GM12875 (cell line): ENCODE data around the gene IGHMBP2.
"Not testable (repeated sequence)": the region's sequence is repeated elsewhere in the genome, so short reads cannot be mapped to it uniquely, and the experiment has no call there.

ENCODE experiments used
- H3K4me3 ChIP-seq: one replicate; pipeline ENCODE4 v1.5.1; 2011; ENCODE audit warnings: low read depth, low read length, control low read depth
- CTCF ChIP-seq: IDR thresholded peaks from 2 replicates; pipeline ENCODE4 v1.5.1; 2011; ENCODE audit warnings: low read depth, mild to moderate bottlenecking, control low read depth, inconsistent platforms, low read length, moderate library complexity, borderline replicate concordance; ENCODE audit not compliant: insufficient read depth

Gene IGHMBP2

DNA sequence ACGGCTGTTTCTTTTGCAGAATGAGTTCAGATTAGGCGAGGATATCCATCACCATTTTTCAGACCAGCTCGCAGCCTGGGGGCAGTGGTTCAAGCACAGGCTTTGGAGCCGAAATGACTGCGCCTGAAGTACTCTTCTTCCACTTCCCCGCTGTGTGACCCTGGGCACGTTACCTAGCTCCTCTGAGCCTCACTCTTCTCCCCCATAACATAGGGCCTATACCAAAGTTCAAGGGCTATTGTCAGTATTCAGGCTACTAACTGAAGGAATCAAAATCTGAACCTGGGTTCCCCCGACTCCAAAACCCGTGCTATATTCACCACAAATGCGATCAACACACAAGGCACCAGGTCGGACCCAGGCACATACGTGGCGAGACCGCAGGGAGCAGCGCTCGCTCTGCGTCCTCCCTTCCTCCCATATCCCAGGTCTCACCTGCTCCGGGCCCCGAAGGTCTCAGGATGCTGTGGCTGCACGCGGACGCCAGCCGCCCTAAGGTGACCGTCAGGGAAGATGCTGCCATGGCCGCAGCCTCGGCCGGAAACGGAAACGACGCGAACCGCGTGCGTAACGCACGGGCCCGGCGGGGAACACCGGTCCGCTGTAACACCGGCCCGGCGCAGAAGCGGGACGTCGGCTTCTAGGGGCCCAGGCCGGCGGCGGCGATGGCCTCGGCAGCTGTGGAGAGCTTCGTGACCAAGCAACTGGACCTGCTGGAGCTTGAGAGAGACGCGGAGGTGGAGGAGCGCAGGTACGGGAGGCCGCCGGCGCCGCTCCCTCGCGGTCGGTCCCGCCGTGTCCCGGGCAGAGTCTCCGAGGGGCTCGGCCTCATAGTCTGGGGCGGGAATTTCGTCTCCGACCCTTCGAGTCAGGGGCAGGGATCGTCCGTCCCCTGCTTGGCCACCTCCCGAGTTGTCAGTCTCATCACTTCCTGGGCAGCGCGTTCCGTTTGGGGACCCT lies at the start of gene IGHMBP2, which contains the start of gene MRPL21:
Gene IGHMBP2, plus strand, starts transcription at position 604 of the 960 bp plus-strand sequence. Its CDS starts 62 bp downstream, at position 666.
Gene MRPL21, minus strand, starts transcription at position 545 of the 960 bp plus-strand sequence. Its CDS starts 22 bp downstream, at position 523.
- peak within 1 kb of the TSS; percentile 92 for H3K4me3 ChIP-seq
- no peak for TF ChIP-seq CTCF

GRCh38 chr11:68854273-68854958 lies 49.3 kb upstream of the IGHMBP2 start:
- TF ChIP-seq CTCF = no peak
- no peak overlapping the region for H3K4me3 ChIP-seq

- no peak for TF ChIP-seq CTCF
- H3K4me3 ChIP-seq = no peak overlapping the region
These were observed 48.3 kb upstream of the IGHMBP2 start for GRCh38 chr11:68855205-68855981.

- not testable (repeated sequence) for H3K4me3 ChIP-seq
These were observed 47.2 kb upstream of the IGHMBP2 start for GRCh38 chr11:68856425-68857030.

GRCh38 chr11:68857037-68857586 lies 46.6 kb upstream of the IGHMBP2 start:
- no peak for TF ChIP-seq CTCF
- H3K4me3 ChIP-seq = no peak overlapping the region

GRCh38 chr11:68859123-68859522 lies 44.6 kb upstream of the IGHMBP2 start:
- no peak overlapping the region for H3K4me3 ChIP-seq
- no peak for TF ChIP-seq CTCF
